Measurements from ENCODE around the gene IDI2.

Gene IDI2

GRCh38 chr10:1007583-1007982 lies 18.1 kb downstream of the IDI2 start:
- TF ChIP-seq EZH2phosphoT487 (IDR thresholded peaks at IDR 0.05; ENCODE audit: borderline replicate concordance, low read length) (no peak), CTCF (IDR thresholded peaks at IDR 0.05; ENCODE audit: low read depth, low read length, poor library complexity, severe bottlenecking) (no peak)
- peaks cover 97% of the 10 kb centered on the region for H3K36me3 ChIP-seq (ENCODE audit: control insufficient read depth, low read length)
- H3K27ac ChIP-seq (ENCODE audit: low read depth, low read length): no peak overlapping the region
- no peaks in the 10 kb centered on the region for H3F3A ChIP-seq (ENCODE audit: control insufficient read depth, insufficient read depth)
- no peaks in the 10 kb centered on the region for H3K4me1 ChIP-seq (ENCODE audit: control insufficient read depth, low read length)
- no peaks in the 10 kb centered on the region for H3K9me3 ChIP-seq (ENCODE audit: control insufficient read depth, insufficient read depth, low read length)
- no peaks in the 10 kb centered on the region for H3K9me2 ChIP-seq (replicated peaks; ENCODE audit: control insufficient read depth, low read length)
- H3K4me3 ChIP-seq (ENCODE audit: low read length): no peak overlapping the region
- peaks cover 10% of the 10 kb centered on the region; the same call in 1 of the 2 replicates for H4K20me1 ChIP-seq (ENCODE audit: control insufficient read depth, insufficient read depth, low read depth, low read length)
- no peaks in the 10 kb centered on the region for H3K27me3 ChIP-seq (ENCODE audit: control insufficient read depth, low read length)
- peaks cover 30% of the 10 kb centered on the region for H3K79me2 ChIP-seq (ENCODE audit: control insufficient read depth, low read length)
- no peak overlapping the region for H3K4me2 ChIP-seq (ENCODE audit: low read length)

- no peak overlapping the region for H3K4me2 ChIP-seq (ENCODE audit: low read length)
- H3K9me3 ChIP-seq (ENCODE audit: control insufficient read depth, insufficient read depth, low read length): no peaks in the 10 kb centered on the region
- H4K20me1 ChIP-seq (ENCODE audit: control insufficient read depth, insufficient read depth, low read depth, low read length): peaks cover 10% of the 10 kb centered on the region; the same call in 1 of the 2 replicates
- no peaks in the 10 kb centered on the region for H3K27me3 ChIP-seq (ENCODE audit: control insufficient read depth, low read length)
- no peak overlapping the region for H3K27ac ChIP-seq (ENCODE audit: low read depth, low read length)
- H3K9me2 ChIP-seq (replicated peaks; ENCODE audit: control insufficient read depth, low read length): no peaks in the 10 kb centered on the region
- H3K79me2 ChIP-seq (ENCODE audit: control insufficient read depth, low read length): peaks cover 38% of the 10 kb centered on the region
- no peaks in the 10 kb centered on the region for H3F3A ChIP-seq (ENCODE audit: control insufficient read depth, insufficient read depth)
- no peak overlapping the region for H3K4me3 ChIP-seq (ENCODE audit: low read length)
- no peaks in the 10 kb centered on the region for H3K4me1 ChIP-seq (ENCODE audit: control insufficient read depth, low read length)
- H3K36me3 ChIP-seq (ENCODE audit: control insufficient read depth, low read length): peaks cover 97% of the 10 kb centered on the region
- TF ChIP-seq CTCF (IDR thresholded peaks at IDR 0.05; ENCODE audit: low read depth, low read length, poor library complexity, severe bottlenecking): no peak
- TF ChIP-seq EZH2phosphoT487 (IDR thresholded peaks at IDR 0.05; ENCODE audit: borderline replicate concordance, low read length): no peak
Observed at GRCh38 chr10:1006573-1006972, 19.1 kb downstream of the IDI2 start.

- no peak overlapping the region for H3K4me2 ChIP-seq (ENCODE audit: low read length)
- H4K20me1 ChIP-seq (ENCODE audit: control insufficient read depth, insufficient read depth, low read depth, low read length): peaks cover 10% of the 10 kb centered on the region; the same call in 1 of the 2 replicates
- H3K36me3 ChIP-seq (ENCODE audit: control insufficient read depth, low read length): peaks cover 96% of the 10 kb centered on the region
- no peak overlapping the region for H3K4me3 ChIP-seq (ENCODE audit: low read length)
- TF ChIP-seq CTCF (IDR thresholded peaks at IDR 0.05; ENCODE audit: low read depth, low read length, poor library complexity, severe bottlenecking) (no peak), EZH2phosphoT487 (IDR thresholded peaks at IDR 0.05; ENCODE audit: borderline replicate concordance, low read length) (no peak)
- H3K9me3 ChIP-seq (ENCODE audit: control insufficient read depth, insufficient read depth, low read length): no peaks in the 10 kb centered on the region
- no peak overlapping the region for H3K27ac ChIP-seq (ENCODE audit: low read depth, low read length)
- H3F3A ChIP-seq (ENCODE audit: control insufficient read depth, insufficient read depth): no peaks in the 10 kb centered on the region
- H3K4me1 ChIP-seq (ENCODE audit: control insufficient read depth, low read length): no peaks in the 10 kb centered on the region
- H3K27me3 ChIP-seq (ENCODE audit: control insufficient read depth, low read length): no peaks in the 10 kb centered on the region
- no peaks in the 10 kb centered on the region for H3K9me2 ChIP-seq (replicated peaks; ENCODE audit: control insufficient read depth, low read length)
- H3K79me2 ChIP-seq (ENCODE audit: control insufficient read depth, low read length): peaks cover 56% of the 10 kb centered on the region
Observed at GRCh38 chr10:1003884-1004670, 21.6 kb downstream of the IDI2 start.
